Neural progenitor cell (in vitro differentiated cells): Measurements from ENCODE around the gene NTM. TPM values are rescaled to one million over a fixed set of nuclear protein-coding genes. Genes with fewer than 3 reads are reported as not detected.

Experiments used
- DNase-seq: peaks from one replicate; pipeline ENCODE4 v3.0.0-alpha.2; 2016; ENCODE audit warnings: low spot score
- H2AFZ ChIP-seq: fragments of 200-600 bp; sonication (generic); replicated peaks from 2 replicates; pipeline ENCODE4 v1.6.1; 2016; ENCODE audit warnings: antibody characterized with exemption
- H3F3A ChIP-seq: fragments of 200-600 bp; sonication (generic); 2 replicates; pipeline ENCODE4 v1.6.1; 2016; ENCODE audit warnings: antibody characterized with exemption, low read depth
- H3K27ac ChIP-seq: fragments of 200-600 bp; sonication (generic); 2 replicates; pipeline ENCODE4 v1.5.1; 2016; ENCODE audit warnings: mild to moderate bottlenecking
- H3K27me3 ChIP-seq: fragments of 200-600 bp; sonication (generic); 2 replicates; pipeline ENCODE4 v1.6.1; 2016; ENCODE audit warnings: mild to moderate bottlenecking, moderate library complexity
- H3K36me3 ChIP-seq: fragments of 200-600 bp; sonication (generic); 2 replicates; pipeline ENCODE4 v1.5.1; 2016
- H3K4me1 ChIP-seq: fragments of 200-600 bp; sonication (generic); 2 replicates; pipeline ENCODE4 v1.6.1; 2016; ENCODE audit warnings: mixed run types
- H3K4me2 ChIP-seq: fragments of 200-600 bp; sonication (generic); 2 replicates; pipeline ENCODE4 v1.6.1; 2016
- H3K4me3 ChIP-seq: fragments of 200-600 bp; sonication (generic); 2 replicates; pipeline ENCODE4 v1.5.1; 2016
- H3K79me2 ChIP-seq: fragments of 200-600 bp; sonication (generic); 2 replicates; pipeline ENCODE4 v1.6.1; 2016; ENCODE audit warnings: low read depth
- H3K9ac ChIP-seq: fragments of 200-600 bp; sonication (generic); 2 replicates; pipeline ENCODE4 v1.6.1; 2016
- H3K9me3 ChIP-seq: fragments of 200-600 bp; sonication (generic); 2 replicates; pipeline ENCODE4 v1.5.1; 2016; ENCODE audit warnings: low read depth
- H4K20me1 ChIP-seq: fragments of 200-600 bp; sonication (generic); 2 replicates; pipeline ENCODE4 v1.6.1; 2016; ENCODE audit warnings: low read depth
- H3K27ac Mint-ChIP-seq: 3 replicates; pipeline ENCODE4 v1.8.0; 2021; ENCODE audit warnings: mixed read lengths
- H3K27me3 Mint-ChIP-seq: 2 replicates; pipeline ENCODE4 v1.8.0; 2022; ENCODE audit warnings: low read depth, mild to moderate bottlenecking, inconsistent platforms, moderate library complexity, mixed read lengths; ENCODE audit not compliant: insufficient read depth
- H3K36me3 Mint-ChIP-seq: 3 replicates; pipeline ENCODE4 v1.8.0; 2021; ENCODE audit warnings: mixed read lengths
- H3K4me1 Mint-ChIP-seq: 3 replicates; pipeline ENCODE4 v1.8.0; 2021; ENCODE audit warnings: mixed read lengths
- H3K4me3 Mint-ChIP-seq: 3 replicates; pipeline ENCODE4 v1.8.0; 2021; ENCODE audit warnings: mild to moderate bottlenecking, moderate library complexity, mixed read lengths
- H3K9me3 Mint-ChIP-seq: 3 replicates; pipeline ENCODE4 v1.8.0; 2020; ENCODE audit warnings: mixed read lengths
- CTCF ChIP-seq: fragments of 200-600 bp; sonication (generic); IDR thresholded peaks from 2 replicates; pipeline ENCODE4 v1.5.1; 2017; ENCODE audit warnings: antibody characterized with exemption, mild to moderate bottlenecking
- EZH2 ChIP-seq: fragments of 200-600 bp; sonication (generic); IDR thresholded peaks from 2 replicates; pipeline ENCODE4 v1.6.1; 2017; ENCODE audit warnings: antibody characterized with exemption, mild to moderate bottlenecking, moderate library complexity
- EZH2phosphoT487 ChIP-seq: fragments of 200-600 bp; sonication (generic); IDR thresholded peaks from 2 replicates; pipeline ENCODE4 v1.6.1; 2017; ENCODE audit warnings: antibody characterized with exemption
- total RNA-seq: library from RNA; depleted of rRNA; stranded (reverse); fragments of >200 nt; gene quantifications from 2 replicates; pipeline ENCODE4 v1.2.3, GENCODE V29; 2015; ENCODE audit warnings: low replicate concordance

Gene NTM
- total RNA-seq, 1 donor from 2014 or later, result 4.3 TPM

- no peak overlapping the region for H3K4me2 ChIP-seq
Observed at GRCh38 chr11:132248580-132248979, 878.2 kb downstream of the NTM start.

GRCh38 chr11:132249256-132249655, 878.8 kb downstream of the NTM start:
- no peaks in the 10 kb centered on the region for H3K36me3 ChIP-seq
- no peaks in the 10 kb centered on the region for H4K20me1 ChIP-seq
- no peaks in the 10 kb centered on the region for H3K27me3 ChIP-seq
- H3K4me1 ChIP-seq, result peaks cover 5% of the 10 kb centered on the region
- H3K4me3 Mint-ChIP-seq, result no peak overlapping the region
- no peak overlapping the region for H3K9ac ChIP-seq
- H3K27me3 Mint-ChIP-seq, result peaks cover 2% of the 10 kb centered on the region
- H3F3A ChIP-seq, result no peaks in the 10 kb centered on the region
- H3K79me2 ChIP-seq, result no peaks in the 10 kb centered on the region
- H3K36me3 Mint-ChIP-seq, result no peaks in the 10 kb centered on the region
- no peak overlapping the region for H3K4me3 ChIP-seq
- H3K4me2 ChIP-seq, result no peak overlapping the region
- H3K4me1 Mint-ChIP-seq, result peaks cover 22% of the 10 kb centered on the region
- peaks cover 3% of the 10 kb centered on the region for H3K9me3 Mint-ChIP-seq
- no peak overlapping the region for H3K27ac Mint-ChIP-seq
- no peak overlapping the region for H3K27ac ChIP-seq
- H3K9me3 ChIP-seq, result peaks cover 9% of the 10 kb centered on the region
- TF ChIP-seq EZH2, result no peak
- no peak for TF ChIP-seq CTCF
- TF ChIP-seq EZH2phosphoT487, result no peak
- no peak overlapping the region for H2AFZ ChIP-seq
- no peak for DNase-seq

More at GRCh38 chr11:132248580-132248979, 878.2 kb downstream of the NTM start:
- Histone ChIP-seq H3F3A (no peaks in the 10 kb centered on the region), H2AFZ (no peak overlapping the region), H3K79me2 (no peaks in the 10 kb centered on the region), H3K4me3 (no peak overlapping the region), H3K27ac (no peak overlapping the region), H3K36me3 (no peaks in the 10 kb centered on the region), H3K9me3 (peaks cover 9% of the 10 kb centered on the region), H3K4me1 (peaks cover 5% of the 10 kb centered on the region), H3K27me3 (no peaks in the 10 kb centered on the region), H4K20me1 (no peaks in the 10 kb centered on the region), H3K9ac (no peak overlapping the region)
- no peak for DNase-seq
- Mint-ChIP-seq H3K4me3 (no peak overlapping the region), H3K27ac (no peak overlapping the region), H3K9me3 (peaks cover 3% of the 10 kb centered on the region), H3K36me3 (no peaks in the 10 kb centered on the region), H3K27me3 (peaks cover 2% of the 10 kb centered on the region), H3K4me1 (peaks cover 22% of the 10 kb centered on the region)
- TF ChIP-seq EZH2 (no peak), EZH2phosphoT487 (no peak), CTCF (no peak)

- DNase-seq, result no peak
- Histone ChIP-seq H3K36me3 (no peaks in the 10 kb centered on the region), H3K79me2 (no peaks in the 10 kb centered on the region), H3K4me1 (peaks cover 4% of the 10 kb centered on the region), H4K20me1 (no peaks in the 10 kb centered on the region), H2AFZ (no peak overlapping the region), H3K9ac (no peak overlapping the region), H3K9me3 (peaks cover 9% of the 10 kb centered on the region), H3K27me3 (no peaks in the 10 kb centered on the region), H3K27ac (no peak overlapping the region), H3F3A (no peaks in the 10 kb centered on the region), H3K4me2 (no peak overlapping the region), H3K4me3 (no peak overlapping the region)
- no peaks in the 10 kb centered on the region for H3K36me3 Mint-ChIP-seq
- no peak overlapping the region for H3K4me3 Mint-ChIP-seq
- no peak overlapping the region for H3K27ac Mint-ChIP-seq
- H3K27me3 Mint-ChIP-seq, result peaks cover 2% of the 10 kb centered on the region
- no peak for TF ChIP-seq EZH2phosphoT487
- H3K4me1 Mint-ChIP-seq, result peaks cover 8% of the 10 kb centered on the region
- peaks cover 3% of the 10 kb centered on the region for H3K9me3 Mint-ChIP-seq
Observed at GRCh38 chr11:132251061-132251460, 880.6 kb downstream of the NTM start.

GRCh38 chr11:132253469-132254264, 883.3 kb downstream of the NTM start:
- H3K36me3 ChIP-seq, result no peaks in the 10 kb centered on the region
- H3K9me3 Mint-ChIP-seq, result peaks cover 3% of the 10 kb centered on the region

More at GRCh38 chr11:132253469-132254264, 883.3 kb downstream of the NTM start:
- Histone ChIP-seq H3K27me3 (no peaks in the 10 kb centered on the region), H3K4me3 (no peak overlapping the region), H3K4me1 (no peaks in the 10 kb centered on the region), H3K4me2 (no peak overlapping the region), H4K20me1 (no peaks in the 10 kb centered on the region), H3K9ac (no peak overlapping the region), H3F3A (no peaks in the 10 kb centered on the region), H3K27ac (no peak overlapping the region), H2AFZ (no peak overlapping the region), H3K79me2 (no peaks in the 10 kb centered on the region), H3K9me3 (peaks cover 9% of the 10 kb centered on the region)
- Mint-ChIP-seq H3K27me3 (peaks cover 2% of the 10 kb centered on the region), H3K4me3 (no peak overlapping the region), H3K4me1 (peaks cover 2% of the 10 kb centered on the region), H3K27ac (no peak overlapping the region), H3K36me3 (no peaks in the 10 kb centered on the region)
- TF ChIP-seq CTCF (no peak), EZH2phosphoT487 (no peak), EZH2 (no peak)
- DNase-seq, result no peak
